ENCODE data around the gene PLB1. TPM values are rescaled to one million over a fixed set of nuclear protein-coding genes. Genes with fewer than 3 reads are reported as not detected.

The PLB1 gene
- total RNA-seq, 1 experiment from 2014 or later: 0.86 TPM

GRCh38 chr2:28612131-28612812 lies 116.4 kb downstream of the PLB1 start:
- no peak for DNase-seq (ENCODE audit: low read depth)

DNA sequence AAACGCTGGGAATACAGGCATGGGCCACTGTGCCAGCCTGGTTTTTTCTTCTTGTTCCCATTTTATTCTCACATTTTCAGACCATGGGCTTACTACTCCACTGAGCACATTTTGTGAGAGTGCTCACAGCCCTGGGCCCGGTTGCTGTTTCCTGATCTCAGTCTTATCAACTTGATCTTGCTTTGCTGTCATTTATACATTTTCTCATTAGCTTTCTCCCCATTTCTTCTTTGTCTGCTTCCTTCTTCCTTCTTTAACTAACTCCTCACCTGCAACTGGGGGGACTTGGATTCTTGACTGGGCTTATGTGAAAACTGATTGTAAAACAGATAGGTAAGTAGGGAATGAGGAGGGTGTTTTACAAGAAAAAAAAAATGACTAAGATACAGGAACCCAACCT lies 117.3 kb downstream of the PLB1 start:
- no peak for DNase-seq (ENCODE audit: low read depth)

DNA sequence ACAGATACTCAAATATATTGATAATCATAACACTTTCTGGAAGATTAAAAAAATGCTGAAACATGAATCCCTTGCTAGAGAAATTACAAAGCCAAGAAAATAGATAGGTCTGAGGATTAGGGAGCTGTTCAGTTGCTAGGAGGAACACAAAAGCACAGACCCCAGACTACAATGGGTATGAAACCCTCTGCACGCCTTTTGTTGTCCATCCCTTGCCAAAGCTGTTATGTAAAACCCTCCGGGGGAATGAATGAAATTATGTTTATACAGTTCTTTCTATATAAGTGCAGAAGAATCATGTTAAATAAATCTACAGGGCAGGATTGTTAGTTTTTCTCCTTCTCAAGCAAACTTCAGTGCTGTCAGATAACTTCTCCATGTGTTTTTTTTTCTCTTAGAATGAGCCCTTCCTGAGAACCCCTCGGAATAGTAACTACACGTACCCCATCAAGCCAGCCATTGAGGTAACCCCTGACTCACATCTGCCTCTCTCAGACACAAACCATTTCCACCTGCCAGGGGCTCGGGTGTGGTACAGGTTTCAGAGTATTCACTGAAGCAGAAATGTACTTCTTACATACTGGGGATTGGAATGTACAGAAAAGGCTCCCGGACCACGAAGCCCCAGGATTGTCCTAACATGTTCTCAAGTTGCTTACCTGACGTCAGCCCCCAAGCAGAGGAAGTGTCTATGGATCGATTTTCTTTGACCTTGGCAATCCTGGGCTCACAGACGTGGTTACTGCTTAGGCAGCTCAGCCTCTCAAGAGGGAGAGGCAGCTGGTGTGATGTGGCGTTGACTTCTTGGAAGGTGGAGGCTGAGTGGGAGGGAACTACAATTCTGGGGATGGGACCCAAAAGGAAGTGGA lies 118.0 kb downstream of the PLB1 start:
- DNase-seq (ENCODE audit: low read depth): peak; percentile 93

GRCh38 chr2:28615706-28616105 lies 119.8 kb downstream of the PLB1 start:
- DNase-seq (ENCODE audit: low read depth): no peak

- no peak for DNase-seq (ENCODE audit: low read depth)
These were observed 120.6 kb downstream of the PLB1 start for GRCh38 chr2:28616396-28616999.

DNA sequence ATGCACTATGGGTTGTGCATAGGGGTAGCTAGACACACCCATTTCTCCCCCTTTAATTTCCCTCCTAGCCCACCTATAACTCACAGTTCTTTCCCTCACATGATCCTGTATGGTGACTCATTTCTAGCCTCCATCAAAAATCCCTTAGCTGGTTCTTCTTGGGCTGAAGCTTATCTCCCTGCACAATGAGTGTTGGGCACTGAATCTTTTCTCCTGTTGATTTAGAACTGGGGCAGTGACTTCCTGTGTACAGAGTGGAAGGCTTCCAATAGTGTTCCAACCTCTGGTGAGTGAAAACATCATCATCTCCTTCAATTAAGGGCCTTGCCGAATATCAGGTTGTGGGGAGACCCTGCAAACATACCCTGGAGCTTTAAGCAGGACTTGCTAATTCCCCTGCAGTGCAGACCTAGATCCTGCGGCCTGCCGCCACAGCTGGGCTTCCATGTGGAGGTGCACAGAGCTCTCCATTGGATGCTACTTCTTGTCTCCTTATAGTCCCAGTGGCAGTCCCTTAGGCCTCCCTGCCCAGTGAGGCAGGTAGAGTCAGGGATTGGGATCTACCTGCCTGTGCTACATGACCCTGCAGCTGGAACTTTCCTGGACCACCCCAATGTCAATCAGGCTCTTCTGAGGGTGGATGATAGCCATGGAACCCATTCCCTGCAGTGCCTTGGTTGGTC lies 121.8 kb downstream of the PLB1 start:
- peak; percentile 51 for DNase-seq (ENCODE audit: low read depth)

DNA sequence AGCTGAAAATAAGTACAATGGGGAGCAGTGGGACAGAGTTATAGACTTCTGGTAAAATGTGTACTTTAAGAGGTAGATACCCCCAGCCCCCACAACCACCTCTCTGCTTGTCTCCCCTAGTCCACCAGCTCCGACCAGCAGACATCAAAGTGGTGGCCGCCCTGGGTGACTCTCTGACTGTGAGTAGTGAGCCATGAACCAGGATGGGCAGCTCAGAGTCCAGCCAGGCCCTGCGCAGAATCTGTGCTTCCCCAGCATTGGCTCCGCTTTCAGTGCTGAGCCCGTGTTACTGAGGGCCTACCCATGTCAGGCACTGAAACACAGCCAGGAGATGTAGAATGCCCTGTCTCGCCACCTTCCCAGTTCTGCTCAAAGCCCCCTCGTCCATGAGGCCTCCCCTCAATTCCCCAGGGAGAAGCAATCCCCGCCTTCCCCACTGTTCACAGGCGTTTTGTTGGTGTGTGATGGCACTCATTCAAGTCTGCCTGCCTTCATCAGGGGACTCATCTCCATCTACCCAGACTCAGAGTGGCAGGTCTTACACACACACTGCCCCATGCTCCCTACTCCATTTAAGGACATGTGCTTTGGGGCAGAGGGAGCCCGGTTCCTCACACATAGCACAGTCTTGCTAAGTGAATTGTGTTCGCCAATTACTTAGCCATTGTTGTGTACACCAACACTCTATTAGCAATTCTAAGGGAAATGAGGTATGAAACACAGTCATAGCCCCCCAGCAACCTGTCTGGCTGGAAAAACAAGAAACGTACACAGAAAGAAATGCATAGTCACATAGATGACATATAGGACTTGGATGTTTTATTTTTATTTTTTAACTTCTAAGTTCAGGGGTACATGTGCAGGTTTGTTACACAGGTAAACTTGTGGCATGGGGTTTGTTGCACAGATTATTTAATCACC lies 122.6 kb downstream of the PLB1 start:
- no peak for DNase-seq (ENCODE audit: low read depth)

DNA sequence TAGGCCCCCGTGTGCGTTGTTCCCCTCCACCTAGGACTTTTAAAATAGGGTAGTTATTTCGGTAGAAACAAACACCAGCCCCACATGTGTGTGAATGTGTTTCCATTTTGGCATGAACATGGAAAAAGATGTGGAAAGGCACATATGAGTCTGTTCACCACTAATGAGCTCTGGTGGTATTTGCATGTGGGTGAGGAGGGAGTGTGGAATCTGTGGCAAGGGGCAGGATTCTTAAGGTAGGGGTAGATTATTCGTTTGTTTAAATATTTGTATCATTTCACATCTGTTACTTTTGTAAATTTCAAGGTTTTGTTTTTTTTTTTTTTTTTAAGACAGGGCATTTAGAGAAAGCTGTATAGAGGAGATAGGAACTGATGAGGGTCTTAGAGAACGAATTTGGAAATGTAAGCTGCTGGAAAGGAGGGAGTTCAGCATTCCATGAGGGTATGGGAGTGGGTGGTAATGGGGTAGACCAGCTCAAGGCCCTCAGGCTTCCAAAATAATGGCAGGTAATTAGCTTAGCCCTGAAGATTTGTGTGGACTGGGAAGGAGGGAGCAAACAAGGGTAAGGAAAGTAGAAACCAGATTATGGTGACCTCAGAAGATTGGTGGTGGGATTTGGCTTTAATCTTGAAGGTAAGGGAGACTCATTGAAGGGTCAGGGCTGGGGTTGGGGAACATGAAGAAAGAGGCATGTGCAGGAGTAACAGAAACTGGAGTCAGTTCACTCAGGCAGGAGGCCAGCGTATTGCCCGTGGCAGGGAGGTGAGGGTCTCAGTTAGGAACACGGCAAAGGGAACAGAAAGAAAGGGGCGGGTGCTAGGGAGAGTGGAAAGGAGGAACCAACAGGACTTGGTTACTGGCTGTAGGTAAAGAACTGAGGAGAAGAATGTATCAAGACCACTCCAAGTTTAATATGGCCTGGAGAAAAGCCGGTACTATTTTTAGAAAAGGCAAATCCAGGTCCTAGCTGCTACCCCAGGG lies 123.6 kb downstream of the PLB1 start:
- peak; percentile 72 for DNase-seq (ENCODE audit: low read depth)

- DNase-seq (ENCODE audit: low read depth): no peak
These were observed 124.5 kb downstream of the PLB1 start for GRCh38 chr2:28620291-28620793.

GRCh38 chr2:28620801-28621171 lies 124.9 kb downstream of the PLB1 start:
- DNase-seq (ENCODE audit: low read depth): no peak

DNA sequence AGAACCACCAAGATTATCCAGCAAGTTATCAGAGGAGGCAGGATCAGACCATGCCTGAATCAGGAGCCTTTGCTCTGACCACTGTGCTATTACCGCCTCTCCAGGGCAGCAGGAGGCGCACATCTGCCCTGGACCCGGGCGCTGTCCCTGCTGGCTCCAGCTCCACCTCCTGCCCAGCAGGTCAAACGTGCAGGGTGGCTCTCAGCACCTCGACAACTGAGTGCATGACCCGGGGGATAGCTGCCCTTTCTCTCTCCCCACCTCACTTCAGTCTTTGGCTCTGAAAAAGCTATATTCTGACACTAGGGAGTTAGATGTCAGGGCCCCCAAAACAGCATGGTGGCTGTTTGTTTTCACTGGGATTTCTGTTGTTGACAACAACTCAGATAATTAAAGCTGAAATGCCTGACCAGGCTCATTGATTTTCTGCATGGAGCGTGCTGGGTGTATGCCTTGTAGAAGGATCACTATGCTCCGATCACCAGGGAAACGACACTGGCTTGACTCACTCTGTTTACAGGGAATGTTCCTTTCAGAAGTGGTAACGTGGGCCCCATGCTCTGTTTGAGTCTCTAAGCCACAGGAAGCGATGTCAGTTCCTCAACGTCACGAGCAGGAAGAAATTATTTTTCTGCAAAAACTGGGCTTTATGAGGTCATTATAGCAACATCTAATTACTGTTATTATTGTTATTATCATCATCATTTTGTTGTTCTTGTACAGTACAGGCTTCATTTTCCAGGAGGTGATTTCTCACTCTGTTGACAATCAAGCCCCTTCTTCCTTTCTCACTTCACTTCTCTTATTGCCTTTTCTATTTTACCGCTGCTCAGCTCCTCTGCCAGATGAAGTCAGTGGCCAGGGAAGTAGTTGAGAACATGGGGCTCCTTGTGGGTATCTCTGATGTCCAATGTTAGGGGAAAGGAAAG lies 125.6 kb downstream of the PLB1 start:
- peak; percentile 92 for DNase-seq (ENCODE audit: low read depth)

DNA sequence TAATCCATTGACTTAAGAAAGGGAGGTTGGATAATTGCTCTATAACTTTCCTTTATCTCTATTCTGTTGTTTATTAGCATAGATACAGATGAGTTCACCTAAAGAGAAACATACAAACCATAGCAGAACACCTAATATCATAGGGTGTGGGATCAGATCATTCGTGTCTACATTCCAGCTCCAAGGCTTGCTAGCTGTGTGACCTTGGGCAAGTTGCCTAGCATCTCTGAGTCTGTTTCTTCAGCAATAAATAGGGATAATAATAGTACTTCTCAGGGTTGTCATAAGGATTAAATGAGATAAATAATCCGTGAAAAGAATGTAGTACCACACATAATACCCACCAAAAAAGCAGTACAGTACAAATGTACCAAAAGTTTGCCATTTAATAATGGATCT lies 126.2 kb downstream of the PLB1 start:
- no peak for DNase-seq (ENCODE audit: low read depth)

GRCh38 chr2:28623582-28624405 lies 127.9 kb downstream of the PLB1 start:
- no peak for DNase-seq (ENCODE audit: low read depth)

DNA sequence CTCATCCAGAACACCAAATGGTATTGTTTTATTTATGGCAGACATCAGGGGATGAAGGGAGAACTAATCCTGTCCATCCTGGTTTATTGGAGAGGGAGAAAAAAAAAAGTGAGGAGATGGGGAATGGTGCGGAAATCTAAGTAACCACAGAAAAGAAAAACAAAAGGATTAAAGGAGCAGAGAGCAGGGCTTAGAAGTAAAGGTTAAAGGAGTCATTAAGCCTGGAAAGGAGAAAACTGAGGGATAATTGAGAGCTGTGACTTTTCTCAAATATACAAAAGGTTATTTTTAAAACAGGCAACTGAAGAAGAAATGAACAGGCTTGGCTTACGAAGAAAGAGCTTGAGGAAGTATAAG lies 128.6 kb downstream of the PLB1 start:
- DNase-seq (ENCODE audit: low read depth): no peak

- DNase-seq (ENCODE audit: low read depth): no peak
These were observed 129.2 kb downstream of the PLB1 start for GRCh38 chr2:28624793-28625701.

- no peak for DNase-seq (ENCODE audit: low read depth)
These were observed 130.5 kb downstream of the PLB1 start for GRCh38 chr2:28626376-28626775.

Data from Daoy (cell line).